NOMO-1 (cell line): ENCODE measurements around the gene FEM1A.
"Not testable (repeated sequence)": the region's sequence is repeated elsewhere in the genome, so short reads cannot be mapped to it uniquely, and the experiment has no call there.

Experiments used
- DNase-seq, 2 experiments: peaks; one replicate each; lab custom pipeline; 2025; ENCODE audit not compliant: unreplicated experiment in 2 of 2; lab: John Stamatoyannopoulos, UW

Gene FEM1A

DNA sequence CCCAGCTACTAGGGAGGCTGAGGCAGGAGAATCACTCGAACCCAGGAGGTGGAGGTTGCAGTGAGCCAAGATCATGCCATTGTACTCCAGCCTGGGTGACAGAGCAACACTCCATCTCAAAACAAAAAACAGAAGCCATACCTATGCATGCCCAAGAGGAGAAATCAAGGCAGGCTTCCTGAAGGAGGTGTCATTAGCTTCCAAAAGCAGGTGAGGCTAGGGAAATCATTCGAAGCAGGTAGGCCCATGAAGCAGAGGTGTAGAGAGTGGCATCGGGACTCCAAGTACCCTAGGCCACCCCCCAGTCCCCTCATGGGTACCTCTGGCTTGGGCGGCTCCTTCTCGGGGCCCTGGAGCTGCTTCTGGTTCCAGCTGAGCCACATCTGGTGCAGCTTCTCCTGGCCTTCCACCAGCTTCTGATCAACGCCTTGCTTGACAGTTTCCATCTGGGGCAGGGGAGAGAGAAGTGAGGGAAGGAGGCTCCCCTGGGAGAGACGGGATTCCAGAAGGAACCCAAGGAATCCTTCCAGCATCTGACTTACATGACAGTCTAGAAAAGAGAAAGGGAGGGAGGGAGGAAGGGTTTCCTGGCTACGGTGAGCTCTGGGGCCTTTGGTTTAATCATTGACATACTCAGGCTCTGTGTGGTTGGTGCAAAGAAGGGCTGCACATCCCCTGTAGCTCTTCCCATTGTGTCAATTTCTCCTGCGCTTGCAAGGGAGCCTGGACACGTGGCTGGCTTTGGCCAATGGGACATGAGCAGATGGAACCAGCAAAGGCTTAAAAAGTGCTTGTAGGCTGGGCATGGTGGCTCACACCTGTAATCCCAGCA is 53.0 kb downstream of the FEM1A start:
- no peak for DNase-seq

DNA sequence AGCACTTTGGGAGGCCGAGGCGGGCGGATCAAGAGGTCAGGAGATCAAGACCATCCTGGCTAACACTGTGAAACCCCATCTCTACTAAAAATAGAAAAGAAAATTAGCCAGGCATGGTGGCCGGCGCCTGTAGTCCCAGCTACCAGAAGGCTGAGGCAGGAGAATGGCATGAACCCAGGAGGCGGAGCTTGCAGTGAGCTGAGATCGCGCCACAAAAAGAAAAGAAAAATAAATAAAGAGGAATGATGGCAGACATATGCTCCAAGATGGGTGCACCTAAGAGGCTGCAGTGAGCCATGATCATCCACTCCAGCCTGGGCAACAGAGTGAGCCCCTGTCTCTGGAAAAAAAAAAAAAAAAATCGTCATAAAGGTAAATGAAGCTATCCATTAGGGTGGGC is 54.4 kb downstream of the FEM1A start:
- DNase-seq: not testable (repeated sequence)

DNA sequence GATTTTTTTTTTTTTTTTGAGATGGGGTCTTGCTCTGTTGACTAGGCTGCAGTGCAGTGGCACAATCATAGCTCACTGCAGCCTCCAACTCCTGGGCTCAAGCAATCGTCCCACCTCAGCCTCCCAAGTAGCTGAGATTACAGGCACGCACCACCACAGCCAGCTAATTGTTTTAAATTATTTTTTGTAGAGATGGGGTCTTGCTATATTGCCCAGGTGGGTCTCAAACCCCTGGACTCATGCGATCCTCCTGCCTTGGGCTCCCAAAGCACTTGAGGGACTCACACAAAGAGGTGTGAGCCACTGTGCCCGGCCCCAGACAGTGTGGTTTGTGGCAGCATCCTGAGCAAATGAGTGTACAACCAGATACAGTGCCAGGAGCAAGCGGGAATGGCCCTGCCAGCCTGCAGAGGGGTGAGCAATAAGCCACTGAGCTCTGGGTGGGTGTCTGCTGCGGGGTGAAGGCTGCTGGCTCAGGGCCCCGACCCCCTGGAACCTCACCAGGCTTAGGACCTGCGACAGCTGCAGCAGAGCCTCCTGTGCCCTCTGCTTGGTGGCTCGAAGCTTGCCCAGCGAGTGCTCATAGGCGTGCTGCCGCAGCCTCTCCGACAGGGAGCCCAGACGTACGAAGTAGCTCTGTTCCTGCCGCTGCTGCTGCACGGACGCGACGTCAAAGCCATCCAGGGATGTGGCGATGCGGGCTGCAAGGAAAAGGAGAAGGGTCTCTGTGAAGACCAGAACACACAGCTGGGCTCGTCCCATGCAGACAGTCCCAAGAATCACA is 55.8 kb downstream of the FEM1A start:
- DNase-seq: no peak

DNA sequence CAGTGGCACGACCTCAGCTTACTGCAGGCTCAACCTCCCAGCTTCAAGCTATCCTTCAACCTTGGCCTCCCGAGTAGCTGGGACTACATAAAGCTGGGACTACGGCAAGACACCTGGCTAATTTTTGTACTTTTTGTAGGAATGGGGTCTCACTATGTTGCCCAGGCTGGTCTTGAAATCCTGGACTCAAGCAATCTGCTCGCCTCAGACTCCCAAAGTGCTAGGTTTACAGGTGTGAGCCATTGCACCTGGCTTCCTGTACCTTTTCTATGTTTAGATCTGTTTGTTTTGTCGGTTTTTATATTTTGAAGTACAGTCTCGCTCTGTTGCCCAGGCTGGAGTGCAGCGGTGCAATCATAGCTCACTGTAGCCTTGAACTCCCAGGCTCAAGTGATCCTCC is 57.5 kb downstream of the FEM1A start:
- DNase-seq: no peak
